Activated naive CD8-positive, alpha-beta T cell treated with anti-CD3 and anti-CD28 coated beads, Interleukin-2, amount 50 U/mL, for 24 hours (primary cell): ENCODE data around the gene ZC3H14.
"Not testable (repeated sequence)": the region's sequence is repeated elsewhere in the genome, so short reads cannot be mapped to it uniquely, and the experiment has no call there.

Source experiments
- ATAC-seq: fragments of 150-1000 bp; cut with Tn5 transposase; one replicate; pipeline ENCODE4 v1.10.0; 2021
- DNase-seq: peaks from one replicate; pipeline ENCODE4 v3.0.0; 2021
- H3K27ac Mint-ChIP-seq: one replicate; pipeline ENCODE4 v1.8.0; 2021; ENCODE audit warnings: mild to moderate bottlenecking, mixed read lengths
- H3K27me3 Mint-ChIP-seq: one replicate; pipeline ENCODE4 v1.8.0; 2021; ENCODE audit warnings: mixed read lengths
- H3K36me3 Mint-ChIP-seq: one replicate; pipeline ENCODE4 v1.8.0; 2021; ENCODE audit warnings: low read depth, mixed read lengths
- H3K4me1 Mint-ChIP-seq: one replicate; pipeline ENCODE4 v1.8.0; 2021; ENCODE audit warnings: mixed read lengths
- H3K4me3 Mint-ChIP-seq: one replicate; pipeline ENCODE4 v1.8.0; 2021; ENCODE audit warnings: mild to moderate bottlenecking, moderate library complexity, mixed read lengths
- H3K9me3 Mint-ChIP-seq: one replicate; pipeline ENCODE4 v1.8.0; 2021; ENCODE audit warnings: mixed read lengths

Gene ZC3H14

GRCh38 chr14:88562831-88563686 is at the start of gene ZC3H14:
Gene ZC3H14 (plus strand): TSS chr14:88563037. CDS start chr14:88563134, 97 bp downstream.
- Mint-ChIP-seq H3K4me3 (peak within 1 kb of the TSS; percentile 87), H3K9me3 (peaks cover 2% of the 10 kb centered on the region), H3K27ac (peak within 1 kb of the TSS; percentile 93), H3K36me3 (peaks cover 28% of the 10 kb centered on the region), H3K27me3 (peaks cover 24% of the 10 kb centered on the region), H3K4me1 (peaks cover 35% of the 10 kb centered on the region)
- ATAC-seq (peak; percentile 94), DNase-seq (peak; percentile 90)

- no peak for ATAC-seq
- H3K4me1 Mint-ChIP-seq: no peaks in the 10 kb centered on the region
- peaks cover 22% of the 10 kb centered on the region for H3K27me3 Mint-ChIP-seq
These were observed 47.2 kb upstream of the ZC3H14 start for GRCh38 chr14:88515499-88516221.

DNA sequence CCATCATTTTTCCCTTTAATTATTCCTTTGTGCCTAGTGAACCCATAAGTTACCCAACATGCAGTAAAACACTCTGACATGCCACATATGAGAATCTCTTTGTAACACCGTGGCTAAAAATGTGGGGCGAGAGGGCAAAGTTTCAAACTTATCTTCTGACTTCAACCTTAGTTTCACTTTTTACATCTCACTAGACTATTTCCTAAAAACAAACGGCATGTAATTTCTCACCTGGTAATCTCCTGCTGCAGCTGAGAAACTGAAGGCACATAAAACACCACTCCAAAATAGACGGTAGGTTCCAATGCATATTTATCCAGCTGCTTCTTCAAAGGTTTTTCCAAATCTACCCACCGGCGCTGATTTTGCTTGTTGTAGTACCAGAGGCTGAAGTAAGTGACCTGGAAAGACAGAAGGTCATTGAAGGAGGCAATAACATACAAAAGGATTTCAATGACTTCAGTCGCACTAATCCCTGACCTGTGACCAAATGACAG is 45.9 kb upstream of the ZC3H14 start:
- Mint-ChIP-seq H3K4me3 (no peak overlapping the region), H3K4me1 (no peaks in the 10 kb centered on the region), H3K36me3 (no peaks in the 10 kb centered on the region), H3K27me3 (peaks cover 24% of the 10 kb centered on the region), H3K27ac (no peak overlapping the region), H3K9me3 (no peaks in the 10 kb centered on the region)
- ATAC-seq (no peak), DNase-seq (no peak)

More at GRCh38 chr14:88515499-88516221, 47.2 kb upstream of the ZC3H14 start:
- Mint-ChIP-seq H3K27ac (no peak overlapping the region), H3K9me3 (no peaks in the 10 kb centered on the region), H3K36me3 (no peaks in the 10 kb centered on the region), H3K4me3 (no peak overlapping the region)
- DNase-seq: no peak

- Mint-ChIP-seq H3K36me3 (no peaks in the 10 kb centered on the region), H3K4me1 (no peaks in the 10 kb centered on the region), H3K27me3 (peaks cover 33% of the 10 kb centered on the region), H3K9me3 (no peaks in the 10 kb centered on the region), H3K27ac (no peak overlapping the region), H3K4me3 (no peak overlapping the region)
- ATAC-seq (no peak), DNase-seq (no peak)
These were observed 44.0 kb upstream of the ZC3H14 start for GRCh38 chr14:88518592-88519512.

GRCh38 chr14:88519907-88520306 is 42.9 kb upstream of the ZC3H14 start:
- Mint-ChIP-seq H3K27me3 (peaks cover 30% of the 10 kb centered on the region), H3K4me3 (no peak overlapping the region), H3K36me3 (no peaks in the 10 kb centered on the region), H3K4me1 (no peaks in the 10 kb centered on the region), H3K27ac (no peak overlapping the region), H3K9me3 (no peaks in the 10 kb centered on the region)
- DNase-seq: no peak
- ATAC-seq: no peak

GRCh38 chr14:88521818-88522217 is 41.0 kb upstream of the ZC3H14 start:
- Mint-ChIP-seq H3K4me3 (no peak overlapping the region), H3K36me3 (no peaks in the 10 kb centered on the region), H3K9me3 (no peaks in the 10 kb centered on the region), H3K27me3 (peaks cover 30% of the 10 kb centered on the region), H3K27ac (no peak overlapping the region), H3K4me1 (no peaks in the 10 kb centered on the region)
- ATAC-seq (no peak), DNase-seq (no peak)

GRCh38 chr14:88522393-88522792 is 40.4 kb upstream of the ZC3H14 start:
- Mint-ChIP-seq H3K36me3 (no peaks in the 10 kb centered on the region), H3K27me3 (peaks cover 31% of the 10 kb centered on the region), H3K27ac (no peak overlapping the region), H3K4me3 (no peak overlapping the region), H3K9me3 (no peaks in the 10 kb centered on the region), H3K4me1 (no peaks in the 10 kb centered on the region)
- no peak for ATAC-seq
- DNase-seq: no peak

GRCh38 chr14:88529889-88530288 is 32.9 kb upstream of the ZC3H14 start:
- H3K27me3 Mint-ChIP-seq: peaks cover 30% of the 10 kb centered on the region
- H3K36me3 Mint-ChIP-seq, H3K27ac Mint-ChIP-seq, DNase-seq, H3K4me1 Mint-ChIP-seq, H3K9me3 Mint-ChIP-seq, ATAC-seq, H3K4me3 Mint-ChIP-seq: not testable (repeated sequence)

GRCh38 chr14:88533064-88533602 is 29.7 kb upstream of the ZC3H14 start:
- peaks cover 6% of the 10 kb centered on the region for H3K9me3 Mint-ChIP-seq
- H3K4me3 Mint-ChIP-seq: no peak overlapping the region
- H3K36me3 Mint-ChIP-seq: peaks cover 8% of the 10 kb centered on the region
- no peaks in the 10 kb centered on the region for H3K4me1 Mint-ChIP-seq
- ATAC-seq (no peak), DNase-seq (no peak)
- peaks cover 15% of the 10 kb centered on the region for H3K27me3 Mint-ChIP-seq
- no peak overlapping the region for H3K27ac Mint-ChIP-seq

DNA sequence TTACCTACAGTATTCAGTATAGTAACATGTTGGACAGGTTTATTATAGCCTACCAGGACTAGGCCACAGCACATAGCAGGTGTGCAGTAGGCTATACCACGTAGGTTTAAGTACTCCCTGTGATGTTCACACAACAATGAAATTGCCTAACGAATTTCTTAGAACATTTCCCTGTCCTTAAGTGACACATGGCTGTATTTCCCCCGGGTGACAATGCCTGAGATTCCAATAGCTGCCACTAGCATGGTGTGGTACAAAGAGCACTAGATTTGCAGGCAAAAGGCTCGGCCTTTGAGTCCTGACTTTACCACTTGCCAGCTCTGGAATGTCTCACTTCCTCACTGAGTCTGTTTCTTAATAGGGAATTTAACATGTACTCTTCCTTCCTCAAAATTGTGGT is 27.7 kb upstream of the ZC3H14 start:
- H3K36me3 Mint-ChIP-seq: peaks cover 5% of the 10 kb centered on the region
- peaks cover 5% of the 10 kb centered on the region for H3K9me3 Mint-ChIP-seq
- H3K4me1 Mint-ChIP-seq: no peaks in the 10 kb centered on the region
- DNase-seq: no peak
- H3K27me3 Mint-ChIP-seq: peaks cover 10% of the 10 kb centered on the region
- no peak for ATAC-seq
- no peak overlapping the region for H3K4me3 Mint-ChIP-seq
- no peak overlapping the region for H3K27ac Mint-ChIP-seq

GRCh38 chr14:88535813-88536212 is 27.0 kb upstream of the ZC3H14 start:
- H3K36me3 Mint-ChIP-seq: no peaks in the 10 kb centered on the region
- H3K27me3 Mint-ChIP-seq: peaks cover 6% of the 10 kb centered on the region
- ATAC-seq: no peak
- no peaks in the 10 kb centered on the region for H3K4me1 Mint-ChIP-seq
- H3K4me3 Mint-ChIP-seq: no peak overlapping the region
- DNase-seq: no peak
- H3K27ac Mint-ChIP-seq: no peak overlapping the region
- no peaks in the 10 kb centered on the region for H3K9me3 Mint-ChIP-seq

DNA sequence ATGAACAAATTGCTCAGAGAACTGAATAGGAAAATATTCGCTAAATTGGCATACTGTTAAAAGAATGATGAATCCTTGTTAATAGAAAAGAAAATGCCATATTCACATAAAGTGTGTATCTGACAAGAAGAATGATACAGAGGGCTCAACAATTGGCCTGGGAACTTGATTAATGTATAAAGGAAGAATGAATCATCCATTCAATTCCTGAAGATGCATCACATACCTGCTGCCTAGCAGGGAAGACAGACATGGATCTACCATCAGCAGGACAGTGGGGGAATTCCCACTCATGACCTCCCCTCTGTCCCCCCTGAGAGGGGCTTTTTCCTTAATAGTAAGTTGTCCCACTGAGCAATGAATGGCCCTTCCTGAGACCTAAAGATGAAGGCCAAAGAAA is 21.5 kb upstream of the ZC3H14 start:
- peaks cover 5% of the 10 kb centered on the region for H3K27me3 Mint-ChIP-seq
- H3K4me1 Mint-ChIP-seq: no peaks in the 10 kb centered on the region
- no peak overlapping the region for H3K27ac Mint-ChIP-seq
- H3K36me3 Mint-ChIP-seq: no peaks in the 10 kb centered on the region
- DNase-seq: no peak
- H3K9me3 Mint-ChIP-seq: no peaks in the 10 kb centered on the region
- no peak overlapping the region for H3K4me3 Mint-ChIP-seq
- no peak for ATAC-seq

GRCh38 chr14:88542857-88543795 is 19.7 kb upstream of the ZC3H14 start:
- Mint-ChIP-seq H3K4me1 (no peaks in the 10 kb centered on the region), H3K36me3 (no peaks in the 10 kb centered on the region), H3K27ac (no peak overlapping the region), H3K4me3 (no peak overlapping the region), H3K27me3 (peaks cover 5% of the 10 kb centered on the region), H3K9me3 (no peaks in the 10 kb centered on the region)
- no peak for DNase-seq
- ATAC-seq: no peak
